ENCODE measurements around the gene NOC3L.
A peak's percentile ranks its signal among the peaks of the same experiment; 100 is the strongest.

Gene NOC3L

GRCh38 chr10:94366382-94366781 lies 3.6 kb upstream of the NOC3L start:
- TF ChIP-seq TOX (CRISPR knock-in tag; IDR thresholded peaks at IDR 0.05; ENCODE audit: borderline replicate concordance) (no peak), ARNTL (CRISPR knock-in tag; IDR thresholded peaks at IDR 0.05; ENCODE audit: borderline replicate concordance, low read depth) (no peak), BACH2 (CRISPR knock-in tag; IDR thresholded peaks at IDR 0.05; ENCODE audit: borderline replicate concordance) (no peak), ESRRG (CRISPR knock-in tag; IDR thresholded peaks at IDR 0.05) (no peak), SNAI2 (CRISPR knock-in tag; IDR thresholded peaks at IDR 0.05) (no peak), OSR1 (CRISPR knock-in tag; IDR thresholded peaks at IDR 0.05) (no peak), ZFP3 (CRISPR knock-in tag; IDR thresholded peaks at IDR 0.05) (no peak), PPARA (CRISPR knock-in tag; IDR thresholded peaks at IDR 0.05; ENCODE audit: borderline replicate concordance) (no peak), ZNF8 (CRISPR knock-in tag; IDR thresholded peaks at IDR 0.05) (no peak), TSHZ2 (CRISPR knock-in tag; IDR thresholded peaks at IDR 0.05) (no peak), ISL1 (CRISPR knock-in tag; IDR thresholded peaks at IDR 0.05) (no peak), ZC3H10 (CRISPR knock-in tag; IDR thresholded peaks at IDR 0.05) (no peak), ZNF565 (CRISPR knock-in tag; conservative IDR thresholded peaks at IDR 0.05; ENCODE audit: low read depth) (no peak)
- no peak for ATAC-seq

- ATAC-seq: no peak
- TF ChIP-seq ZNF565 (CRISPR knock-in tag; conservative IDR thresholded peaks at IDR 0.05; ENCODE audit: low read depth) (no peak), SNAI2 (CRISPR knock-in tag; IDR thresholded peaks at IDR 0.05) (no peak), ESRRG (CRISPR knock-in tag; IDR thresholded peaks at IDR 0.05) (no peak), ZFP30 (CRISPR knock-in tag; IDR thresholded peaks at IDR 0.05) (no peak), TOX (CRISPR knock-in tag; IDR thresholded peaks at IDR 0.05; ENCODE audit: borderline replicate concordance) (no peak), ZNF70 (CRISPR knock-in tag; IDR thresholded peaks at IDR 0.05) (no peak)
Measured at GRCh38 chr10:94364482-94364881, 1.7 kb upstream of the NOC3L start.

GRCh38 chr10:94363251-94363565 lies 469 bp upstream of the NOC3L start:
- TF ChIP-seq BACH2 (CRISPR knock-in tag; IDR thresholded peaks at IDR 0.05; ENCODE audit: borderline replicate concordance): no peak
- no peak for TF ChIP-seq CREB5 (CRISPR knock-in tag; IDR thresholded peaks at IDR 0.05; ENCODE audit: low read depth)
- TF ChIP-seq ESRRG (CRISPR knock-in tag; IDR thresholded peaks at IDR 0.05): no peak
- no peak for TF ChIP-seq GLIS3 (CRISPR knock-in tag; IDR thresholded peaks at IDR 0.05)
- no peak for TF ChIP-seq POU6F1 (CRISPR knock-in tag; IDR thresholded peaks at IDR 0.05; ENCODE audit: borderline replicate concordance, low read depth)
- TF ChIP-seq PPARA (CRISPR knock-in tag; IDR thresholded peaks at IDR 0.05; ENCODE audit: borderline replicate concordance): no peak
- TF ChIP-seq ZFP3 (CRISPR knock-in tag; IDR thresholded peaks at IDR 0.05): no peak
- no peak for TF ChIP-seq TOX (CRISPR knock-in tag; IDR thresholded peaks at IDR 0.05; ENCODE audit: borderline replicate concordance)
- TF ChIP-seq ZNF565 (CRISPR knock-in tag; conservative IDR thresholded peaks at IDR 0.05; ENCODE audit: low read depth): no peak

GRCh38 chr10:94361171-94361794 lies 1.5 kb downstream of the NOC3L start:
- no peak for ATAC-seq
- TF ChIP-seq CSDC2 (CRISPR knock-in tag; IDR thresholded peaks at IDR 0.05) (no peak), ZNF565 (CRISPR knock-in tag; conservative IDR thresholded peaks at IDR 0.05; ENCODE audit: low read depth) (no peak), TOX (CRISPR knock-in tag; IDR thresholded peaks at IDR 0.05; ENCODE audit: borderline replicate concordance) (no peak), SNAI2 (CRISPR knock-in tag; IDR thresholded peaks at IDR 0.05) (no peak), ZC3H10 (CRISPR knock-in tag; IDR thresholded peaks at IDR 0.05) (no peak), ZNF8 (CRISPR knock-in tag; IDR thresholded peaks at IDR 0.05) (no peak), ISL1 (CRISPR knock-in tag; IDR thresholded peaks at IDR 0.05) (no peak), GLIS3 (CRISPR knock-in tag; IDR thresholded peaks at IDR 0.05) (no peak), TSHZ2 (CRISPR knock-in tag; IDR thresholded peaks at IDR 0.05) (no peak), CSRNP3 (CRISPR knock-in tag; IDR thresholded peaks at IDR 0.05) (no peak), PATZ1 (CRISPR knock-in tag; IDR thresholded peaks at IDR 0.05; ENCODE audit: borderline replicate concordance) (no peak), ZNF70 (CRISPR knock-in tag; IDR thresholded peaks at IDR 0.05) (no peak), PPARA (CRISPR knock-in tag; IDR thresholded peaks at IDR 0.05; ENCODE audit: borderline replicate concordance) (no peak)

More at GRCh38 chr10:94363251-94363565, 469 bp upstream of the NOC3L start:
- peak; percentile 4 for ATAC-seq

Measured in SK-N-SH treated with all-trans-retinoic acid at 6 μM for 48 hours (cell line).